HEK293 (cell line): ENCODE measurements around the gene KRT8.

Experiments
- CTCF ChIA-PET: fragments of 350-600 bp; formaldehyde crosslinking; extraction: SDS; loops from one replicate; lab custom pipeline; 2021; ENCODE audit warnings: antibody characterized with exemption; lab: Yijun Ruan, JAX
- POLR2A ChIA-PET: fragments of 300-600 bp; formaldehyde crosslinking; extraction: SDS; loops from one replicate; lab custom pipeline; 2020; ENCODE audit warnings: antibody characterized with exemption, inconsistent platforms; lab: Yijun Ruan, JAX
- H3K27ac ChIP-seq: fragments of 200-500 bp; sonication (Bioruptor generic); 2 replicates; pipeline ENCODE4 v1.5.1; 2014; ENCODE audit warnings: low read depth, low read length, control low read depth, inconsistent platforms; ENCODE audit errors: extremely low read depth
- H3K36me3 ChIP-seq, 2 experiments: fragments of 200-500 bp in 1 of 2; sonication (Bioruptor generic) in 1 of 2; 1 replicate in 1 of 2; 2 replicates in 1 of 2; pipeline ENCODE4 v1.5.1; 2014 to 2017; ENCODE audit warnings: inconsistent platforms in 2 of 2, low read length in 2 of 2; ENCODE audit not compliant: control insufficient read depth in 2 of 2, insufficient read depth in 1 of 2
- H3K4me1 ChIP-seq: fragments of 200-500 bp; sonication (Bioruptor generic); 2 replicates; pipeline ENCODE4 v1.5.1; 2014; ENCODE audit warnings: mild to moderate bottlenecking, low read length, inconsistent platforms; ENCODE audit not compliant: control insufficient read depth, insufficient read depth
- H3K4me3 ChIP-seq: 2 replicates; pipeline ENCODE4 v1.5.1; 2011; ENCODE audit warnings: low read depth, mild to moderate bottlenecking, control low read depth, low read length, moderate library complexity
- H3K9me3 ChIP-seq: fragments of 200-500 bp; sonication (Bioruptor generic); 2 replicates; pipeline ENCODE4 v1.5.1; 2014; ENCODE audit warnings: low read depth, low read length, inconsistent platforms; ENCODE audit not compliant: control insufficient read depth, insufficient read depth
- IKZF3 ChIP-seq: fragments of 450-650 bp; IDR thresholded peaks from 2 replicates; pipeline ENCODE4 v1.5.0; 2018; ENCODE audit warnings: missing biosample characterization, mild to moderate bottlenecking, missing genetic modification characterization, moderate library complexity
- KLF8 ChIP-seq: fragments of 450-650 bp; formaldehyde crosslinking; IDR thresholded peaks from 2 replicates; pipeline ENCODE4 v1.5.1; 2016; ENCODE audit warnings: missing biosample characterization, missing genetic modification characterization
- OSR2 ChIP-seq: fragments of 450-650 bp; formaldehyde crosslinking; IDR thresholded peaks from 2 replicates; pipeline ENCODE4 v1.5.1; 2016; ENCODE audit warnings: missing biosample characterization, missing genetic modification characterization
- ZBTB21 ChIP-seq: fragments of 450-650 bp; formaldehyde crosslinking; IDR thresholded peaks from 2 replicates; pipeline ENCODE4 v1.5.1; 2017; ENCODE audit warnings: missing biosample characterization, missing genetic modification characterization
- ZBTB48 ChIP-seq: fragments of 450-650 bp; formaldehyde crosslinking; IDR thresholded peaks from 2 replicates; pipeline ENCODE4 v1.5.1; 2016; ENCODE audit warnings: missing biosample characterization, missing genetic modification characterization
- ZIC2 ChIP-seq: fragments of 450-650 bp; formaldehyde crosslinking; IDR thresholded peaks from 2 replicates; pipeline ENCODE4 v1.5.1; 2016; ENCODE audit warnings: missing biosample characterization, missing genetic modification characterization
- ZNF146 ChIP-seq: fragments of 450-650 bp; formaldehyde crosslinking; IDR thresholded peaks from 2 replicates; pipeline ENCODE4 v1.5.1; 2016; ENCODE audit warnings: missing biosample characterization, missing genetic modification characterization
- ZNF175 ChIP-seq: fragments of 450-650 bp; formaldehyde crosslinking; IDR thresholded peaks from 2 replicates; pipeline ENCODE4 v1.5.1; 2016; ENCODE audit warnings: missing biosample characterization, missing genetic modification characterization
- ZNF292 ChIP-seq: fragments of 450-650 bp; formaldehyde crosslinking; IDR thresholded peaks from 2 replicates; pipeline ENCODE4 v1.5.1; 2016; ENCODE audit warnings: low read depth, missing biosample characterization, missing genetic modification characterization, borderline replicate concordance
- ZNF324 ChIP-seq: fragments of 450-650 bp; formaldehyde crosslinking; IDR thresholded peaks from 2 replicates; pipeline ENCODE4 v1.5.1; 2016; ENCODE audit warnings: missing biosample characterization, missing genetic modification characterization
- ZNF335 ChIP-seq: fragments of 450-650 bp; formaldehyde crosslinking; conservative IDR thresholded peaks from 2 replicates; pipeline ENCODE4 v1.5.1; 2016; ENCODE audit warnings: missing biosample characterization, missing genetic modification characterization
- ZNF37A ChIP-seq: fragments of 450-650 bp; IDR thresholded peaks from 2 replicates; pipeline ENCODE4 v1.5.1; 2018; ENCODE audit warnings: missing biosample characterization, missing genetic modification characterization
- ZNF426 ChIP-seq: fragments of 450-650 bp; formaldehyde crosslinking; IDR thresholded peaks from 2 replicates; pipeline ENCODE4 v1.5.1; 2017; ENCODE audit warnings: missing biosample characterization, missing genetic modification characterization, mild to moderate bottlenecking, inconsistent platforms, moderate library complexity
- ZNF664 ChIP-seq: fragments of 450-650 bp; formaldehyde crosslinking; IDR thresholded peaks from 2 replicates; pipeline ENCODE4 v1.5.1; 2016; ENCODE audit warnings: missing biosample characterization, missing genetic modification characterization
- TF ChIP-seq, protein P1 (sequence below): fragments of 450-650 bp; formaldehyde crosslinking; IDR thresholded peaks from 2 replicates; pipeline ENCODE4 v1.5.1; 2016; ENCODE audit warnings: missing biosample characterization, missing genetic modification characterization
- TF ChIP-seq, protein P2 (sequence below): fragments of 450-650 bp; formaldehyde crosslinking; IDR thresholded peaks from 2 replicates; pipeline ENCODE4 v1.5.1; 2017; ENCODE audit warnings: missing biosample characterization, missing genetic modification characterization
- TF ChIP-seq, protein P3 (sequence below): fragments of 450-650 bp; formaldehyde crosslinking; IDR thresholded peaks from 2 replicates; pipeline ENCODE4 v1.5.1; 2017; ENCODE audit warnings: missing biosample characterization, missing genetic modification characterization
- TF ChIP-seq, protein P4 (sequence below): fragments of 450-650 bp; formaldehyde crosslinking; IDR thresholded peaks from 2 replicates; pipeline ENCODE4 v1.5.1; 2016; ENCODE audit warnings: missing biosample characterization, missing genetic modification characterization
- TF ChIP-seq, protein P5 (sequence below): fragments of 450-650 bp; formaldehyde crosslinking; IDR thresholded peaks from 2 replicates; pipeline ENCODE4 v1.5.1; 2017; ENCODE audit warnings: missing biosample characterization, missing genetic modification characterization

KRT8 gene

DNA sequence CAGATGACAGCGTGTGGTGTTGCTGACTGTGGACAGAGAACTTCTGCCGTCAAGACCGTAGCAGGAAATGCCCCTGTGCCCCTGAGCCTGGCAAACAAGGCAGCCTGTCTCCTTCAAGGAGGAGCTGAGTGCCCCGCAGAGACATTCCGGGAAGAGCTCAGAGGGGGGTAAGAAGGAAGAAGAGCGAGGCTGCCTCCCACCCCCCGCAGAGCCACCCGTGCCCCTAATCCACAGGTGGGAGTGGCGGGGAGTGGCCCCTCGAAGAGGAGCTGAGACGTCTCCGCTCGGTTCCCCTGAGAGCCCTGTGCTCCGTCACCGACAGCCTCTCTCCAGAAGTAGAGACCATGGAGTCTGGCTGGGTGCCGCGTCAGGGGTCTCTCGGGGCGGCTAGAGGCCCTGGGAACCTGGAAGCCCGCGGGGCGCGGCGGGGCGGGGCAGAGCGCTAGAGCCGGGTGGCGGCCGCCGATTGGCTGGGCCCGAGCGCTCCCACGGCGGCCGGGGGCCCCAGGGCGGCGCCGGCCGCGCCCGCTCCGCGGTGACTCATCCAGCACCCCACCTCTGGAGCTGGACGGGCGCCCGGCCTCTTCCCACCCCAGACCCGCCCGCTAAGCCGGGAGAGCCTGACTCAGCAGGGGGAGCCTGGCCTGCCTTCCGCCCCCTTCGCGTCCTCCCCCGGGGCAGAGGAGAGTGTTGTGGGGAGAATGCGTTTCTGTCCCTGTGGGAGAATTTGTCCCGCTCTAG is 30.9 kb downstream of the KRT8 start (continued):
- TF ChIP-seq, protein P1, sequence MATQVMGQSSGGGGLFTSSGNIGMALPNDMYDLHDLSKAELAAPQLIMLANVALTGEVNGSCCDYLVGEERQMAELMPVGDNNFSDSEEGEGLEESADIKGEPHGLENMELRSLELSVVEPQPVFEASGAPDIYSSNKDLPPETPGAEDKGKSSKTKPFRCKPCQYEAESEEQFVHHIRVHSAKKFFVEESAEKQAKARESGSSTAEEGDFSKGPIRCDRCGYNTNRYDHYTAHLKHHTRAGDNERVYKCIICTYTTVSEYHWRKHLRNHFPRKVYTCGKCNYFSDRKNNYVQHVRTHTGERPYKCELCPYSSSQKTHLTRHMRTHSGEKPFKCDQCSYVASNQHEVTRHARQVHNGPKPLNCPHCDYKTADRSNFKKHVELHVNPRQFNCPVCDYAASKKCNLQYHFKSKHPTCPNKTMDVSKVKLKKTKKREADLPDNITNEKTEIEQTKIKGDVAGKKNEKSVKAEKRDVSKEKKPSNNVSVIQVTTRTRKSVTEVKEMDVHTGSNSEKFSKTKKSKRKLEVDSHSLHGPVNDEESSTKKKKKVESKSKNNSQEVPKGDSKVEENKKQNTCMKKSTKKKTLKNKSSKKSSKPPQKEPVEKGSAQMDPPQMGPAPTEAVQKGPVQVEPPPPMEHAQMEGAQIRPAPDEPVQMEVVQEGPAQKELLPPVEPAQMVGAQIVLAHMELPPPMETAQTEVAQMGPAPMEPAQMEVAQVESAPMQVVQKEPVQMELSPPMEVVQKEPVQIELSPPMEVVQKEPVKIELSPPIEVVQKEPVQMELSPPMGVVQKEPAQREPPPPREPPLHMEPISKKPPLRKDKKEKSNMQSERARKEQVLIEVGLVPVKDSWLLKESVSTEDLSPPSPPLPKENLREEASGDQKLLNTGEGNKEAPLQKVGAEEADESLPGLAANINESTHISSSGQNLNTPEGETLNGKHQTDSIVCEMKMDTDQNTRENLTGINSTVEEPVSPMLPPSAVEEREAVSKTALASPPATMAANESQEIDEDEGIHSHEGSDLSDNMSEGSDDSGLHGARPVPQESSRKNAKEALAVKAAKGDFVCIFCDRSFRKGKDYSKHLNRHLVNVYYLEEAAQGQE (tag by site-specific recombination): no peak
- no peak for TF ChIP-seq ZNF146

DNA sequence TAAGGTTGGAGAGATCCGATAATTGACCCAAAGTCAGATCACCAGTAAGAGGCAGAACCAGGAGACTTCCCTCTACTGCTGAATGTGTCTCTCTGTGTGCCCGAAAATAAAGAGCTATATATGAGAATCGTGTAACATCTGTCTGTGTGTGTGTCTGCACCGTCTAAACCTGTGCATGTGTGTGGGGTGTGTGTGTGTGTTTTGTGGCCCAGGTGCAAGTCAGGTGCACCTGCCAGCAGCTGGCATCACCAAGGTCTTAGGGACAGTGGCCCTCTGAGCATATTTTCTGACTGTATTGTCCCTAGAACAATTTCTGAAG is 31.4 kb downstream of the KRT8 start:
- CTCF ChIA-PET: interaction anchor here (0.6 to 10.4 kb wide), 19 partner anchors 8 to 738 kb away, joined by 3 to 200 read pairs (median 3); partner anchors contain the start of gene KRT85
- POLR2A ChIA-PET: interaction anchor here (1.0 to 1.4 kb wide), 4 partner anchors 8 to 201 kb away, joined by 3 read pairs; no protein-coding TSS in a partner anchor
- Histone ChIP-seq H3K27ac (peak overlapping the region; percentile 49; the same call in 1 of the 2 replicates), H3K4me1 (peaks cover 13% of the 10 kb centered on the region; the same call in 1 of the 2 replicates), H3K9me3 (no peaks in the 10 kb centered on the region), H3K36me3 (no peaks in the 10 kb centered on the region), H3K4me3 (no peak overlapping the region)
- TF ChIP-seq, protein P2, sequence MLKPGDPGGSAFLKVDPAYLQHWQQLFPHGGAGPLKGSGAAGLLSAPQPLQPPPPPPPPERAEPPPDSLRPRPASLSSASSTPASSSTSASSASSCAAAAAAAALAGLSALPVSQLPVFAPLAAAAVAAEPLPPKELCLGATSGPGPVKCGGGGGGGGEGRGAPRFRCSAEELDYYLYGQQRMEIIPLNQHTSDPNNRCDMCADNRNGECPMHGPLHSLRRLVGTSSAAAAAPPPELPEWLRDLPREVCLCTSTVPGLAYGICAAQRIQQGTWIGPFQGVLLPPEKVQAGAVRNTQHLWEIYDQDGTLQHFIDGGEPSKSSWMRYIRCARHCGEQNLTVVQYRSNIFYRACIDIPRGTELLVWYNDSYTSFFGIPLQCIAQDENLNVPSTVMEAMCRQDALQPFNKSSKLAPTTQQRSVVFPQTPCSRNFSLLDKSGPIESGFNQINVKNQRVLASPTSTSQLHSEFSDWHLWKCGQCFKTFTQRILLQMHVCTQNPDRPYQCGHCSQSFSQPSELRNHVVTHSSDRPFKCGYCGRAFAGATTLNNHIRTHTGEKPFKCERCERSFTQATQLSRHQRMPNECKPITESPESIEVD (tag by site-specific recombination): no peak
- TF ChIP-seq, protein P3, sequence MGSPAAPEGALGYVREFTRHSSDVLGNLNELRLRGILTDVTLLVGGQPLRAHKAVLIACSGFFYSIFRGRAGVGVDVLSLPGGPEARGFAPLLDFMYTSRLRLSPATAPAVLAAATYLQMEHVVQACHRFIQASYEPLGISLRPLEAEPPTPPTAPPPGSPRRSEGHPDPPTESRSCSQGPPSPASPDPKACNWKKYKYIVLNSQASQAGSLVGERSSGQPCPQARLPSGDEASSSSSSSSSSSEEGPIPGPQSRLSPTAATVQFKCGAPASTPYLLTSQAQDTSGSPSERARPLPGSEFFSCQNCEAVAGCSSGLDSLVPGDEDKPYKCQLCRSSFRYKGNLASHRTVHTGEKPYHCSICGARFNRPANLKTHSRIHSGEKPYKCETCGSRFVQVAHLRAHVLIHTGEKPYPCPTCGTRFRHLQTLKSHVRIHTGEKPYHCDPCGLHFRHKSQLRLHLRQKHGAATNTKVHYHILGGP (tag by site-specific recombination): no peak
- TF ChIP-seq, protein P4, sequence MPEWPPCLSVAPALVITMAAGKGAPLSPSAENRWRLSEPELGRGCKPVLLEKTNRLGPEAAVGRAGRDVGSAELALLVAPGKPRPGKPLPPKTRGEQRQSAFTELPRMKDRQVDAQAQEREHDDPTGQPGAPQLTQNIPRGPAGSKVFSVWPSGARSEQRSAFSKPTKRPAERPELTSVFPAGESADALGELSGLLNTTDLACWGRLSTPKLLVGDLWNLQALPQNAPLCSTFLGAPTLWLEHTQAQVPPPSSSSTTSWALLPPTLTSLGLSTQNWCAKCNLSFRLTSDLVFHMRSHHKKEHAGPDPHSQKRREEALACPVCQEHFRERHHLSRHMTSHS (tag by site-specific recombination): no peak
- TF ChIP-seq ZIC2 (tag by site-specific recombination) (no peak), ZNF292 (tag by site-specific recombination) (no peak), ZNF175 (tag by site-specific recombination) (no peak), ZBTB48 (tag by site-specific recombination) (peak; percentile 96), KLF8 (tag by site-specific recombination) (no peak), ZNF664 (tag by site-specific recombination) (no peak), ZBTB21 (no peak), ZNF37A (tag by site-specific recombination) (no peak), OSR2 (tag by site-specific recombination) (no peak), ZNF335 (peak; percentile 93), IKZF3 (tag by site-specific recombination) (no peak), ZNF324 (tag by site-specific recombination) (no peak), ZNF426 (tag by site-specific recombination) (no peak)
- TF ChIP-seq, protein P5, sequence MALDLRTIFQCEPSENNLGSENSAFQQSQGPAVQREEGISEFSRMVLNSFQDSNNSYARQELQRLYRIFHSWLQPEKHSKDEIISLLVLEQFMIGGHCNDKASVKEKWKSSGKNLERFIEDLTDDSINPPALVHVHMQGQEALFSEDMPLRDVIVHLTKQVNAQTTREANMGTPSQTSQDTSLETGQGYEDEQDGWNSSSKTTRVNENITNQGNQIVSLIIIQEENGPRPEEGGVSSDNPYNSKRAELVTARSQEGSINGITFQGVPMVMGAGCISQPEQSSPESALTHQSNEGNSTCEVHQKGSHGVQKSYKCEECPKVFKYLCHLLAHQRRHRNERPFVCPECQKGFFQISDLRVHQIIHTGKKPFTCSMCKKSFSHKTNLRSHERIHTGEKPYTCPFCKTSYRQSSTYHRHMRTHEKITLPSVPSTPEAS: 0 out of 2 replicates have a peak, but pooled peaks have one; percentile 19
